ENCODE data around the gene COMMD7.

DNA sequence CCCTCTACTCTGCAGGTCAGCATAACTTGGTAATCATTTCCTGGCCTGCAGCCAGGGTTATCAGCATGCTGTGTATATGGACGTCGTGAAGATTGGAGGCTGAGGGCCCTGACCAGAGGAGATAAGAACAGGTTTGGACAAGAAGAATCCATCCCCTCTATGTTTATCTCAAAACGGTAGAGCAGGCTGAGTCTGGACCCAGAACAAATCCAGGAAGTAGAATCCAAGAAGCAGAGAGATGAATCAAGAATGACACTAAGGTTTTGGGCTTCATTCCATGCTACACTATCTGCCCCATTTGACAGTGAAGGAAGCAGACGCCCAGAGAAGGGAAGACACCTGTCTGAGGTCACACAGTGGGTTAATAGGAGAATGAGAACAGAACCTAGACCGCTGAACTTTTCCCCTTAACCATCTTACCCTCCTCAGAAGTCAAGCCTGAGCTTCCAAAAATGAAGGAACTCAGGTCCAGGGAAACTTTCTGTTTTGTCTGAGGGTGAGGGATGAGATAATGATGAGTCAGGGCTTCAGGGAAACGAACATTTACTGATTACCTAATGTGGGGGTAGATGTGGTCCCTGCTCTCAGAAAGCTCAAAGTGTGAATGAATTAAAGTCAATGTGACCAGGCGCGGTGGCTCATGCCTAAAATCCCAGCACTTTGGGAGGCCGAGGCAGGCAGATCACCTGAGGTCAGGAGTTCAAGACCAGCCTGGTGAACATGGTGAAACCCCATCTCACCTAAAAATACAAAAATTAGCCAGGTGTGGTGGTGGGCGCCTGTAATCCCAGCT lies 9.4 kb upstream of the COMMD7 start:
- TF ChIP-seq TAF1 (IDR thresholded peaks at IDR 0.05; ENCODE audit: low read depth, low read length) (no peak), POLR2A (IDR thresholded peaks at IDR 0.05; ENCODE audit: low read depth, low read length) (no peak), SPI1 (IDR thresholded peaks at IDR 0.05; ENCODE audit: low read depth, low read length) (no peak), POLR2AphosphoS5 (IDR thresholded peaks at IDR 0.05; ENCODE audit: low read depth, low read length) (no peak), POU2F2 (IDR thresholded peaks at IDR 0.05; ENCODE audit: low read depth, low read length) (no peak), PAX5 (IDR thresholded peaks at IDR 0.05; ENCODE audit: insufficient read depth, low read length, severe bottlenecking) (no peak)

Data from GM12891 (cell line).